Activated B cell treated with CpG ODN at 0.5 μM for 24 hours (primary cell): ENCODE data around the gene KLHL12. TPM values are rescaled to one million over a fixed set of nuclear protein-coding genes. Genes with fewer than 3 reads are reported as not detected.
A peak's percentile ranks its signal among the peaks of the same experiment; 100 is the strongest.

Experiments used
- ATAC-seq: fragments of 200-7000 bp; cut with Tn5 transposase; one replicate; pipeline ENCODE4 v1.10.0; 2021; ENCODE audit warnings: low read depth, mild to moderate bottlenecking, moderate library complexity
- CTCF ChIA-PET: fragments of 350-600 bp; sonication (Branson Sonifier 250); formaldehyde crosslinking; loops from one replicate; lab custom pipeline; 2021; ENCODE audit warnings: antibody characterized with exemption; lab: Charles Lee
- POLR2A ChIA-PET: fragments of 350-600 bp; sonication (Branson Sonifier 250); formaldehyde crosslinking; loops from one replicate; lab custom pipeline; 2021; ENCODE audit warnings: antibody characterized with exemption; lab: Charles Lee
- DNase-seq: peaks from one replicate; pipeline ENCODE4 v3.0.0; 2022
- H3K27ac Mint-ChIP-seq: one replicate; pipeline ENCODE4 v1.8.0; 2020; ENCODE audit warnings: mixed read lengths
- H3K27me3 Mint-ChIP-seq: one replicate; pipeline ENCODE4 v1.8.0; 2021; ENCODE audit warnings: mixed read lengths
- H3K36me3 Mint-ChIP-seq: one replicate; pipeline ENCODE4 v1.8.0; 2021; ENCODE audit warnings: low read depth, mixed read lengths
- H3K4me1 Mint-ChIP-seq: one replicate; pipeline ENCODE4 v1.8.0; 2021; ENCODE audit warnings: mixed read lengths
- H3K4me3 Mint-ChIP-seq: one replicate; pipeline ENCODE4 v1.8.0; 2020; ENCODE audit warnings: mild to moderate bottlenecking, mixed read lengths
- H3K9me3 Mint-ChIP-seq: one replicate; pipeline ENCODE4 v1.8.0; 2020; ENCODE audit warnings: mixed read lengths
- intact Hi-C: fragments of 100-400 bp; cut with micrococcal nuclease; formaldehyde crosslinking; loops from one replicate; pipeline ENCODE4 v1.15.1; 2024
- total RNA-seq: library from RNA; stranded (reverse); gene quantifications from 2 replicates; pipeline ENCODE4 v1.2.3, GENCODE V29; 2022
- TF ChIP-seq, protein P1 (sequence below): fragments of 200-600 bp; IDR thresholded peaks from one replicate; pipeline ENCODE4 v1.8.0; 2022; ENCODE audit warnings: antibody characterized with exemption, mild to moderate bottlenecking

The KLHL12 gene
- total RNA-seq, 1 donor from 2014 or later: 30.8 TPM

DNA sequence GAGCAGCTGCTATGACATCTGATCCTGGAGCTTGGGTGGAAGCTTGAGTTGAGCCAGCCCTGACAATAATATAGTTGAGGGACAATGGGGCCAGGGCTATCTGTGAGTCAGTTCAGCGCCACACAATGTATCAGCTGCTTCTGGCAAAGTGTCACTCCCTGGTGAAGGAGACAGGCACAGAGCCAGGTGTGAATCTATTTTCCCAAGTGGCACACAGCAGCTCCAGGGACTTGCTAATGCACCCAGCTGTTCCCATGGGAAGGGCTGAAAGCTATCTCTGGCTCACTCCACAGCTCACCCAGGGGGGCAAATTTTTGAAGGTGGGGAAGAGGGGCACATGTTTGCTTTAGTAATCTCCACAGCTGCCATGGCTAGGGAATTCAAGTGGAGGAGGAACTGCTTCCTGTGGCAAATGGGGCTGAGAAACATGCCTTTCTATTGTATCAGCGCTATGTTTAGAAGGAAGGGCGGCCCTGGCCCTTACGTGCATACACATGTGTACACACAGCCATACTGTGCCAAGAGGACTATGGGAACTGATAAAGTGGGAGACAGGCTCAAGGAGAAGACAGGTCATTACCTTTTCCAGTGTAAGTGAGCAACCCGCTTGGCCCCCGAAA, 37.9 kb upstream of the KLHL12 start:
- ChIA-PET CTCF (interaction anchor here (1.1 kb wide), 1 partner anchor 35 kb away, joined by 3 read pairs; no protein-coding TSS in a partner anchor), POLR2A (no interaction called here)
- H3K4me3 Mint-ChIP-seq: no peak overlapping the region
- no peak for ATAC-seq
- peak overlapping the region; percentile 24 for H3K27ac Mint-ChIP-seq
- peaks cover 36% of the 10 kb centered on the region for H3K4me1 Mint-ChIP-seq
- TF ChIP-seq, protein P1, sequence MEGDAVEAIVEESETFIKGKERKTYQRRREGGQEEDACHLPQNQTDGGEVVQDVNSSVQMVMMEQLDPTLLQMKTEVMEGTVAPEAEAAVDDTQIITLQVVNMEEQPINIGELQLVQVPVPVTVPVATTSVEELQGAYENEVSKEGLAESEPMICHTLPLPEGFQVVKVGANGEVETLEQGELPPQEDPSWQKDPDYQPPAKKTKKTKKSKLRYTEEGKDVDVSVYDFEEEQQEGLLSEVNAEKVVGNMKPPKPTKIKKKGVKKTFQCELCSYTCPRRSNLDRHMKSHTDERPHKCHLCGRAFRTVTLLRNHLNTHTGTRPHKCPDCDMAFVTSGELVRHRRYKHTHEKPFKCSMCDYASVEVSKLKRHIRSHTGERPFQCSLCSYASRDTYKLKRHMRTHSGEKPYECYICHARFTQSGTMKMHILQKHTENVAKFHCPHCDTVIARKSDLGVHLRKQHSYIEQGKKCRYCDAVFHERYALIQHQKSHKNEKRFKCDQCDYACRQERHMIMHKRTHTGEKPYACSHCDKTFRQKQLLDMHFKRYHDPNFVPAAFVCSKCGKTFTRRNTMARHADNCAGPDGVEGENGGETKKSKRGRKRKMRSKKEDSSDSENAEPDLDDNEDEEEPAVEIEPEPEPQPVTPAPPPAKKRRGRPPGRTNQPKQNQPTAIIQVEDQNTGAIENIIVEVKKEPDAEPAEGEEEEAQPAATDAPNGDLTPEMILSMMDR: no peak
- intact Hi-C loops: loop anchor here (5.0 kb wide), 1 partner anchor 897 kb away; the partner anchor contains the start of gene SNRPE
- H3K9me3 Mint-ChIP-seq: no peaks in the 10 kb centered on the region
- no peaks in the 10 kb centered on the region for H3K27me3 Mint-ChIP-seq
- H3K36me3 Mint-ChIP-seq: peaks cover 35% of the 10 kb centered on the region
- DNase-seq: no peak

DNA sequence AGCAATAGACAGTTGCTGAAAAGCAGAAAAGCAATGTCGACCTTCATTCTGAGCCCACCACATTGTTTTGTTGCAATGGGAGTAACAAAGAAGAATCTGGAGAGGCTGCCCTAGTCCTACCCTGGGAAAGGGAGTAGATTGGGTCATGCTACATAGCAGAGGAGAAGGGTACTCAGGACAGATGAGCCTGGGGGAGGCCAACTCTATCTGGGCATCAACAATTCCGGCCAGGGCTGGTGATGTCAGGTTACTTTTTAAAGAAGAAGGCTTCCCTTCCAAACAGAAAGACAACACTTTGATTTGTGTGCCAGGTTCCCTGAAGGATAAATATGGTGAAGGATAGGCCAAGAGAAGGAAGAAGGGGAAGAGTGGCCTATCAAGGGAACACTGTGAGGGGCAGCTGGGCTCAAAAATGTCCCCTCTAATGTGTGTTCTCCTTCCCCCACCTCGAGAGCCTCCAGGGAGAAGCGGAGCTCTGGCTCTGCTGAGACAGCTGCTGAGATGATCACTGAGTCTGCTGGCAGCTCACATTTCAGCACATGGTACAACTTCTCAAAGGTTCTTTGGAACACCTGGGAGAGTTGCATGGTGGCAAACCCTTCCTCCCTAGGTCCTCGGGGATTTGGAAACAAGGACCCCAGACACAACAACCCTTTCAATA, 34.3 kb upstream of the KLHL12 start:
- POLR2A ChIA-PET: interaction anchor here (1.9 kb wide), 1 partner anchor 46 kb away, joined by 7 read pairs; the partner anchor contains the start of gene TMEM183A
- H3K27ac Mint-ChIP-seq: no peak overlapping the region
- intact Hi-C loops: no loop called here
- H3K9me3 Mint-ChIP-seq: no peaks in the 10 kb centered on the region
- peaks cover 29% of the 10 kb centered on the region for H3K4me1 Mint-ChIP-seq
- ATAC-seq: no peak
- CTCF ChIA-PET: no interaction called here
- peaks cover 37% of the 10 kb centered on the region for H3K36me3 Mint-ChIP-seq
- no peak overlapping the region for H3K4me3 Mint-ChIP-seq
- TF ChIP-seq, protein P1: no peak
- no peak for DNase-seq
- H3K27me3 Mint-ChIP-seq: no peaks in the 10 kb centered on the region

DNA sequence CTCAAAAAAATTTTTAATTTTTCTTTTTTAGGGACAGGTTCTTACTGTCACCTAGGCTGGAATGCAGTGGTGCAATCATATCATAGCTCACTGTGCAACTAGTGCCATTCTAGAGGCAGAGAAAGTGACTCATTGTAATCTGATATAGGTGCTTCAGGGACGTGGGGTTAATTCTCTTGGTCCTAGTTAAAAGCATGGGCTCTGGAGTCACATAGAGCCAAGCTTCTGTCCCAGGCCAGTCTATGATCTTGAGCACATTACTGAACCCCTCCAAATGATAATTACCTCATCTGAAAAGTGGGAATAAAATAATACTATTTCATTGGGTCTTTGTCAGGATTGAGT, 32.2 kb upstream of the KLHL12 start:
- no peak overlapping the region for H3K27ac Mint-ChIP-seq
- H3K36me3 Mint-ChIP-seq: peaks cover 35% of the 10 kb centered on the region
- TF ChIP-seq, protein P1: no peak
- POLR2A ChIA-PET: interaction anchor here (1.3 kb wide), 1 partner anchor 9 kb away, joined by 8 read pairs; the partner anchor contains the start of gene CYB5R1
- peaks cover 28% of the 10 kb centered on the region for H3K4me1 Mint-ChIP-seq
- H3K27me3 Mint-ChIP-seq: no peaks in the 10 kb centered on the region
- ATAC-seq (no peak), DNase-seq (no peak)
- intact Hi-C loops: loop anchor here (2.0 kb wide), 3 partner anchors 40 to 70 kb away; partner anchors contain the start of genes RABIF and TMEM183A
- CTCF ChIA-PET: no interaction called here
- H3K4me3 Mint-ChIP-seq: no peak overlapping the region
- no peaks in the 10 kb centered on the region for H3K9me3 Mint-ChIP-seq

DNA sequence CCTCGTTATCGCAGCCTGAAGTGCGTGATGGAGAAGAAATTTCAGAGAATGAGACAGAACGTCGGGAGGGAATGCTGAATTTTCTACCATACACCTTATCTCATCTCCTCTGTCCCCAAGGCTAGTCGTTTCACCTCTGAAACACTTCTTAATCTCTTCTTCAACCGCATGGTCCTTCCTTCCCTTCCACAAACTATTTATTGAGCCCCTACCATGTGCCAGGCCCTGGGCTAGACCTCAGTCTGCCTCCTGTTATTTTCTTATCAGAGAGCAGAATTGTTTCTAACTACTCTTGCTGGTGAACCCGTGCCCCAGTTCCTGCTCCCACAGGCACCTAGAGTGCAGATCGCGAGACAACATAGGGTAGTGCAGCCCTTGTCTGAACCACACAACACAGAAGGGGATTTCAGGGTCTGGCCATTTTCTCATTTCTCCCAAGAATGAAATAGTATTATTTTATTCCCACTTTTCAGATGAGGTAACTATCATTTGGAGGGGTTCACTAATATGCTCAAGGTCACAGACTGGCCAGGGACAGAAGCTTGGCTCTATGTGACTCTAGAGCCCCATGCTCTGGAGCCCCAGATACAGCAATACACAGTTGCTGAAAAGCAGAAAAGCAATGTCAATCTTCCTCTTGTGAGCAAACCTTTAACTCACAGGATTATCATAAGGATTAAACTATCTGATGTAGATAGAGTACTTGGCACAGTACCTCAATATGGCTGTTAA, 31.7 kb upstream of the KLHL12 start:
- Mint-ChIP-seq H3K4me1 (peaks cover 31% of the 10 kb centered on the region), H3K27ac (peak overlapping the region; percentile 86), H3K27me3 (no peaks in the 10 kb centered on the region), H3K4me3 (peak overlapping the region; percentile 90), H3K36me3 (peaks cover 35% of the 10 kb centered on the region), H3K9me3 (no peaks in the 10 kb centered on the region)
- DNase-seq (peak; percentile 17), ATAC-seq (no peak)
- ChIA-PET CTCF (no interaction called here), POLR2A (interaction anchor here (0.6 to 1.3 kb wide), 3 partner anchors 9 to 31 kb away, joined by 3 to 8 read pairs (median 6); partner anchors contain the start of genes CYB5R1 and KLHL12)
- intact Hi-C loops: loop anchor here (1.0 to 2.0 kb wide), 5 partner anchors 9 to 70 kb away; partner anchors contain the start of genes CYB5R1, KLHL12, RABIF and TMEM183A
- TF ChIP-seq, protein P1: no peak
